HG03064 (cell line): ENCODE results near the gene B3GALT5.
"Not testable (repeated sequence)": the region's sequence is repeated elsewhere in the genome, so short reads cannot be mapped to it uniquely, and the experiment has no call there.

ENCODE experiments used
- ATAC-seq: cut with Tn5 transposase; IDR thresholded peaks from one replicate; pipeline ENCODE4 v1.9.1; 2021; ENCODE audit warnings: low read depth; ENCODE audit not compliant: unreplicated experiment

B3GALT5 gene

GRCh38 chr21:39686646-39687468, 74.1 kb downstream of the B3GALT5 start:
- ATAC-seq: no peak

- no peak for ATAC-seq
Observed at GRCh38 chr21:39688010-39688409, 75.3 kb downstream of the B3GALT5 start.

- ATAC-seq: not testable (repeated sequence)
Observed at GRCh38 chr21:39689860-39690259, 77.1 kb downstream of the B3GALT5 start.

- no peak for ATAC-seq
Observed at GRCh38 chr21:39690454-39690853, 77.7 kb downstream of the B3GALT5 start.

- no peak for ATAC-seq
Observed at GRCh38 chr21:39694750-39695149, 82.0 kb downstream of the B3GALT5 start.

DNA sequence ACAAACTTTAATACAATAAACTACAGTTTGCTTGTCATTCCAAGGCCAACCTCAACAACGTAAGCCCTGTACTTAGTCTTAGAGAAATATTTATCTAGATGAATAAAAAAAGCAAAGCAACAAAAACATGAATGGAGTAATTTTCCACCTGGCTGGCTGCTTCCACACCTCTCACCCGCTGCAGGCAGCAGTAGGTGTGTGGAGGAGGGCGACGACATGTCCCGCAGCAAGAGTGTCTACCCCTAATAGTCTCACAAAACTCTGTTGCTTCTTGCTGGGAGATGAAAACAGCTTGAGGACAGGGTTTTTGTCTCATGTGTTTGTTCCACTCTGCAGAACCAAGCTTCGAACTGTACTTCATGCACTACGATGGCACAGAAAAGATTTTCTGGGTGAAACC, 83.5 kb downstream of the B3GALT5 start:
- ATAC-seq: no peak

- ATAC-seq: no peak
Observed at GRCh38 chr21:39696618-39697017, 83.9 kb downstream of the B3GALT5 start.

GRCh38 chr21:39700318-39700717, 87.6 kb downstream of the B3GALT5 start:
- ATAC-seq: no peak

DNA sequence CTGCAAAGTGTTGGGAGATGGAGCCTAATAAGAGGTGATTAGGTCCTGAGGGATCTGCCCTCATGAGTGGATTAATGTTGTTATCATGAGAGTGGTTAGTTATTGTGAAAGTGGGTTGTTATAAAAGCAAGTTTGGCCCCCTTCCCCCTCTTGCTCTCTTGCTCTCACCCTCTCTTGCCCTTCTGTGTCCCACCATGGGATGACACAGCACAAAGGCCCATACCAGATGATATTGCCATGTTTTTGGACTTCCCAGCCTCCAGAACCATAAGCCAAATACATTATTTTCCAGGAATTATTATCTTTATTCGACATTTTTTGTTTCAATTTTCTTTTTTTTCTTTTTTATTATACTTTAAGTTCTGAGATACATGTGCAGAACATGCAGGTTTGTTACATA, 90.8 kb downstream of the B3GALT5 start:
- ATAC-seq: no peak

DNA sequence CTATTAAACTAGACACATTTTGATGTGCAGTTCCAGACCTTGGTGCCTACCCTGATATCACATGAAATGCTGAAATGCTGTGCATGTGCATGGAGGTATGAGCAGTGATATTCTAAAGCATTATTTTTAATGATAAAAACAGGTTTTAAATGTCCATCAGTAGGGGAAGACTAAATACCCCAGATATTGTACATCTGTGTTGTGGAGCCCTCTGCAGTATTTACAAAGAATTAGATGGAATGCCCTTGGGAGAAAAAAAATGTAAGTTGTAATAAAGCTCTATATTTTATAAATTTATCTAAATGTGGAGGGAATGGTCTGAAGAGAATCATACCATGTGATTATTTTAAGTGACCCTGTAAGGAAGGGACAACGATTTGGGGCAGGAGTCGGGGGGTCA, 93.1 kb downstream of the B3GALT5 start:
- no peak for ATAC-seq

DNA sequence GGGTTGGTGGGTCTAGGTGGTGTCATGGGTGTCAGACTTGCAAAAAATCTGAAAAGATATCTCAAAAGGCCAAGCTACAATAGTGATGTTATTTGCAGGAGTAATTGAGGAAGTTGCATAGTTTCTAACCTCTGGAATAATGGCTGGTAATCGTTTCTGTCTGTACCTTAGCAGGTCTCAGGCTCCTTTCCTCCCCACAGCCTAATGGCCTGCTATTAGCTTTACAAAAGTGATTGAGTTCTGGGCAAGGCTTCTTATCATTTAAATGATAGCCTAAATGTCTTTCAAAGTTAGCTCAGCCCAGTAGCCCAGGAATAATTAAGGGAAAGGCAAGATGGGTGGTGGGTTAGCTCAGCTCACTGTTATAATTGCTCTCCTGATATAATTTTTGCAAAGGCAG, 94.6 kb downstream of the B3GALT5 start:
- ATAC-seq: no peak

DNA sequence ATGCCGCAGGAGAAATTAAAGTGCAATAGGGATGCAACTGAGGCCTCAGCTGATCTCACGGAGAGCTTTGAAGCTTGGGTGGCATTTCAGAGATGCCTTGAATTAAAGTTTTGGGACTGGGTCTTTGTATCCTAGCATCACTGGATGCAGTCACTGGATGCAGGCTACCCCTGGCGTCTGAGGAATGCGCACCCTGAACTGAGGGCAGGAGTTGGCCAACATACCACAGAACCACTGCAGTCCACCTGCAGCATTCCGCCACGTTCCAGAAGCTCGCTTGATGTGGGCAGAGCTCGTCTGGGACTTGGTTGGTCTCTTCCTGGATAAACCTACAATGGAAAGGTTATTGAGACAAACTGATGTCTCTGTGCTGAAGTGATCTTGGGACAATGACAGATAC, 98.1 kb downstream of the B3GALT5 start:
- no peak for ATAC-seq

DNA sequence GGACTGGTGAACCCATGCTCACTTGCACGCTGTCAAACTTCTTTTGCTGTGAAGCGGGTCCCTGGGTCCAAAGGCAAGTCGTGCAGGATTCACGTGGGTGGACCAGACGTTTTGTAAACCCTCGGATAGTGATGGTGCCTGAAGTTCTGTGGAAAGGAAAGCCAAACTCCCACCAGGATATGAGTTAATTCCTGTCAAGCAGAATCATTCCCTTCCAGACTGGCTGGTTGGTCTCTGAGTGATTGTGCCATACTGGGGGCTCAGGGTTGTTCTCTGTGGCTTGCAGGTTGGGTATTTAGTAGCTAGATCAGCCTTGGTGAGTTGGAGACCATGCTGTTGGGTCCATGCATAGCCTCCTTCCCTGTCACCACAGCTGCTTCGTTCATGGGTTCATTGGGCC, 99.5 kb downstream of the B3GALT5 start:
- no peak for ATAC-seq

DNA sequence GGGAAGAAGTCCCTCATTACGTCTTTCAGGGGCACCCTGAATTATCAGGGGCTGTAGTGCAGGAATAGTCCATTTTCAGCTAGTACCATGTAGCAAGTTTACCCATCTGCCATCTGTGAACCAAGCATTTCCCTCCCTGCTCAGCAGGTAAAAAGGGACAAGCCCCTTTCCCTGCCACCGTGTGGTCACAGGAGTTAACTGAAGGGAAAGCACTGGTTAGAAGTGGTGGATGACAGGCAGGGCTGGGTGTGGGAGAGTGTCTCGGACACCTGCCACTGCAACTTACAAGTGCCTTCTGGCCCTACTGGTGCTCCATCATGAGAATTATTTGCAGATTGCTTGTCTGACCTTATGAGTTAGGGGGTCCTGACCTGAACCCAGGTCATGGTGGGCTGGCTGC, 100.2 kb downstream of the B3GALT5 start:
- no peak for ATAC-seq

DNA sequence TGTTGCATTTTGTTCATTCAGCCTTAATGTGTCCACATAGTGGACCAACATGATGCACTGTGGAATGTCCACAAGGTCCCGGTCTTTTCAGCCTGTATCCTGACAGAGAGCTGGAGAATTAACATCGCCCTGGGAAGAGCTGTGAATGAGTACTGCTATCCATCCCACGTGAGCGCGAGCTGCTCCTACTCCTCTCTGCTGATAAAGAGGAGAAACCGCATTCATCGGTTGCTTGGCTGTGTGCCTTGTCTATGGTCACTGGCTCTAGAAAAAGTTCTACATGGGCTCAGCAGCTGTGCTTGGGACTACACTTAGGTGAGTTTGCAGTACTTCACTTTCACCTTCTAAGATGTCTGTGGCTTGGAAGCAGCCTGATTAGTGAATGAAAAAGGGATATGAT, 101.2 kb downstream of the B3GALT5 start:
- ATAC-seq: no peak

GRCh38 chr21:39714331-39714730, 101.6 kb downstream of the B3GALT5 start:
- no peak for ATAC-seq

GRCh38 chr21:39715804-39716397, 103.2 kb downstream of the B3GALT5 start:
- no peak for ATAC-seq

DNA sequence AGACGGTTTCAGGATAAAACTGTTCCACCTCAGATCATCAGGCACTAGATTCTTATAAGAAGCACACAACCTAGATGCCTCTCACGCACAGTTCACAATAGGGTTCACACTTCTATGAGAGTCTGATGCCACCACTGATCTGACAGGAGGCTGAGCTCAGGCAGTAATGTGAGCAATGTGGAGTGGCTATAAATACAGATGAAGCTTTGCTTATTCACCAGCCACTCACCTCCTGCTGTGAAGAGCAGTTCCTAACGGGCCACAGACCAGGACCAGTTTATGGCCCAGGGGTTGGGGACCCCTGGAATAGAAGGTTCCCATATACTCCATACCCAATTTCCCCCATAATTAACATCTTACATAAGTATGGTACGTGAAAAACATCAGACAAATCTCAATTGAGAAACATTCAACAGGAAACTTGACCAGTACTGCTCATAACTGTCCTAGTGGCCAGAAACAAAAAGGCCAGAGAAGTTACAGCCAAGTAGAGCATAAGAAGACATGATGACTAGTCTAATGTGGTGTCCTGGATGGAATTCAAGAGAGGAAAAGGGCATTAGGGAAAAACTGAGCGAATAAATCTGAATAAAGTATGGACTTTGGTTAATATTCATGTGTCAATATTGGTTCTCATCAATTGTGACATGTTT, 107.5 kb downstream of the B3GALT5 start:
- no peak for ATAC-seq

GRCh38 chr21:39721885-39722284, 109.1 kb downstream of the B3GALT5 start:
- ATAC-seq: no peak
